ENCODE data around the gene MED13. TPM values are rescaled to one million over a fixed set of nuclear protein-coding genes. Genes with fewer than 3 reads are reported as not detected.
"Not testable (repeated sequence)": the region's sequence is repeated elsewhere in the genome, so short reads cannot be mapped to it uniquely, and the experiment has no call there.

MED13 gene
- total and polyA plus RNA-seq, 2 experiments from 2014 or later: 4.6 to 51.6 TPM

- H3K36me3 ChIP-seq (ENCODE audit: low read depth): no peaks in the 10 kb centered on the region
- peak; percentile 23 for DNase-seq
- in situ Hi-C loops (cut with MboI): no loop called here
- TF ChIP-seq EZH2 (IDR thresholded peaks at IDR 0.05; ENCODE audit: insufficient read depth, poor library complexity, severe bottlenecking) (no peak), EZH2phosphoT487 (IDR thresholded peaks at IDR 0.05; ENCODE audit: insufficient read depth, low read depth) (no peak)
- peaks cover 24% of the 10 kb centered on the region; the same call in 1 of the 2 replicates for H3K27me3 ChIP-seq (replicated peaks; ENCODE audit: insufficient read depth)
- no peaks in the 10 kb centered on the region for H3K9me3 ChIP-seq (ENCODE audit: low read depth)
- 48 to 67% methylated on average over 3 of the region's 3 CpGs for WGBS, 2 experiments (ENCODE audit: low coverage in 1 of 2, low lambda C conversion rate in 2 of 2, missing lambda C conversion rate in 2 of 2)
- no peak overlapping the region for H3K4me3 ChIP-seq
- H2AFZ ChIP-seq: no peak overlapping the region
- no peaks in the 10 kb centered on the region for H4K20me1 ChIP-seq (ENCODE audit: insufficient read depth)
- H3K27ac ChIP-seq: no peak overlapping the region
- H3K9me2 ChIP-seq (ENCODE audit: insufficient read depth): no peaks in the 10 kb centered on the region
- no peak overlapping the region for H3K4me2 ChIP-seq (ENCODE audit: unreplicated experiment)
- no peaks in the 10 kb centered on the region for H3K79me2 ChIP-seq (ENCODE audit: insufficient read depth)
- H3K9ac ChIP-seq: no peak overlapping the region
- H3F3A ChIP-seq (ENCODE audit: insufficient read depth): no peaks in the 10 kb centered on the region
- H3K4me1 ChIP-seq (ENCODE audit: insufficient read depth): no peaks in the 10 kb centered on the region
These were observed 10.3 kb upstream of the MED13 start for GRCh38 chr17:62075308-62075815.

- Histone ChIP-seq H3K36me3 (ENCODE audit: low read depth) (no peaks in the 10 kb centered on the region), H3K79me2 (ENCODE audit: insufficient read depth) (no peaks in the 10 kb centered on the region), H3K4me1 (ENCODE audit: insufficient read depth) (no peaks in the 10 kb centered on the region), H4K20me1 (ENCODE audit: insufficient read depth) (no peaks in the 10 kb centered on the region), H2AFZ (no peak overlapping the region), H3F3A (ENCODE audit: insufficient read depth) (no peaks in the 10 kb centered on the region), H3K9ac (no peak overlapping the region), H3K27me3 (replicated peaks; ENCODE audit: insufficient read depth) (peaks cover 18% of the 10 kb centered on the region; the same call in 1 of the 2 replicates), H3K9me2 (ENCODE audit: insufficient read depth) (no peaks in the 10 kb centered on the region), H3K4me3 (no peak overlapping the region), H3K4me2 (ENCODE audit: unreplicated experiment) (no peak overlapping the region), H3K27ac (no peak overlapping the region), H3K9me3 (ENCODE audit: low read depth) (no peaks in the 10 kb centered on the region)
- no peak for TF ChIP-seq EZH2phosphoT487 (IDR thresholded peaks at IDR 0.05; ENCODE audit: insufficient read depth, low read depth)
- TF ChIP-seq EZH2 (IDR thresholded peaks at IDR 0.05; ENCODE audit: insufficient read depth, poor library complexity, severe bottlenecking): no peak
- WGBS, 2 experiments (ENCODE audit: low coverage in 1 of 2, low lambda C conversion rate in 2 of 2, missing lambda C conversion rate in 2 of 2): 59 to 60% methylated on average over 2 of the region's 2 CpGs
- no peak for DNase-seq
- in situ Hi-C loops (cut with MboI): no loop called here
These were observed 8.9 kb upstream of the MED13 start for GRCh38 chr17:62073993-62074392.

- H3K79me2 ChIP-seq (ENCODE audit: insufficient read depth); H3K27ac ChIP-seq; H3K4me2 ChIP-seq (ENCODE audit: unreplicated experiment); H3K27me3 ChIP-seq (replicated peaks; ENCODE audit: insufficient read depth); H3K4me1 ChIP-seq (ENCODE audit: insufficient read depth); DNase-seq; H3K4me3 ChIP-seq; H2AFZ ChIP-seq; H4K20me1 ChIP-seq (ENCODE audit: insufficient read depth); in situ Hi-C loops (cut with MboI); H3K9ac ChIP-seq; H3K9me2 ChIP-seq (ENCODE audit: insufficient read depth); H3K9me3 ChIP-seq (ENCODE audit: low read depth); H3K36me3 ChIP-seq (ENCODE audit: low read depth); H3F3A ChIP-seq (ENCODE audit: insufficient read depth): not testable (repeated sequence)
- 84 to 87% methylated on average over 5 to 21 of the region's 21 CpGs for WGBS, 2 experiments (ENCODE audit: low coverage in 1 of 2, low lambda C conversion rate in 2 of 2, missing lambda C conversion rate in 2 of 2)
These were observed 7.8 kb upstream of the MED13 start for GRCh38 chr17:62072855-62073254.

GRCh38 chr17:62070900-62071299 lies 5.8 kb upstream of the MED13 start:
- Histone ChIP-seq H3K4me3 (no peak overlapping the region), H3K4me1 (ENCODE audit: insufficient read depth) (no peaks in the 10 kb centered on the region), H3K9me3 (ENCODE audit: low read depth) (no peaks in the 10 kb centered on the region), H3K4me2 (ENCODE audit: unreplicated experiment) (no peak overlapping the region), H3K9me2 (ENCODE audit: insufficient read depth) (no peaks in the 10 kb centered on the region), H3K9ac (no peak overlapping the region), H2AFZ (no peak overlapping the region), H3K27me3 (replicated peaks; ENCODE audit: insufficient read depth) (no peaks in the 10 kb centered on the region), H3K27ac (no peak overlapping the region), H3K36me3 (ENCODE audit: low read depth) (no peaks in the 10 kb centered on the region), H3F3A (ENCODE audit: insufficient read depth) (no peaks in the 10 kb centered on the region), H4K20me1 (ENCODE audit: insufficient read depth) (no peaks in the 10 kb centered on the region), H3K79me2 (ENCODE audit: insufficient read depth) (no peaks in the 10 kb centered on the region)
- DNase-seq: no peak
- in situ Hi-C loops (cut with MboI): no loop called here
- WGBS, 2 experiments (ENCODE audit: low coverage in 1 of 2, low lambda C conversion rate in 2 of 2, missing lambda C conversion rate in 2 of 2): 74 to 85% methylated on average over 2 of the region's 2 CpGs
- TF ChIP-seq EZH2 (IDR thresholded peaks at IDR 0.05; ENCODE audit: insufficient read depth, poor library complexity, severe bottlenecking) (no peak), EZH2phosphoT487 (IDR thresholded peaks at IDR 0.05; ENCODE audit: insufficient read depth, low read depth) (no peak)
